PC-9 (cell line): Measurements from ENCODE around the gene PXDN. TPM values are rescaled to one million over a fixed set of nuclear protein-coding genes. Genes with fewer than 3 reads are reported as not detected.

Experiments used
- BruUV-seq: library from RNA; stranded (reverse); fragments of 400-500 nt; replicated peaks from 2 replicates; lab custom pipeline; 2021; lab: Mats Ljungman, UMichigan
- CTCF ChIA-PET: fragments of 300-600 bp; sonication (Branson Sonifier 250); formaldehyde crosslinking; loops from one replicate; lab custom pipeline; 2022; ENCODE audit warnings: antibody characterized with exemption; lab: Charles Lee
- POLR2A ChIA-PET: fragments of 300-600 bp; sonication (Branson Sonifier 250); formaldehyde crosslinking; loops from one replicate; lab custom pipeline; 2022; ENCODE audit warnings: antibody characterized with exemption; ENCODE audit not compliant: unreplicated experiment; lab: Charles Lee
- DNase-seq, 2 experiments: peaks; one replicate each; pipeline versions ENCODE4 v3.0.0 to v3.0.0-alpha.2; 2015 to 2022; ENCODE audit warnings: mixed read lengths in 1 of 2
- H2AFZ ChIP-seq: fragments of 200-600 bp; sonication (generic); 2 replicates; pipeline ENCODE4 v1.8.1; 2017; ENCODE audit warnings: antibody characterized with exemption
- H3F3A ChIP-seq: fragments of 200-600 bp; sonication (generic); 2 replicates; pipeline ENCODE4 v1.8.1; 2017; ENCODE audit warnings: antibody characterized with exemption, mild to moderate bottlenecking, low read depth; ENCODE audit not compliant: insufficient read depth
- H3K27ac ChIP-seq: fragments of 200-600 bp; sonication (generic); 2 replicates; pipeline ENCODE4 v1.6.1; 2016; ENCODE audit warnings: mixed run types
- H3K27me3 ChIP-seq: fragments of 200-600 bp; sonication (generic); 2 replicates; pipeline ENCODE4 v1.6.1; 2016; ENCODE audit warnings: low read depth, mixed run types; ENCODE audit not compliant: insufficient read depth
- H3K36me3 ChIP-seq: fragments of 200-600 bp; sonication (generic); 2 replicates; pipeline ENCODE4 v1.6.1; 2016; ENCODE audit warnings: low read depth, mixed run types
- H3K4me1 ChIP-seq: fragments of 200-600 bp; sonication (generic); replicated peaks from 2 replicates; pipeline ENCODE4 v1.6.1; 2016; ENCODE audit warnings: mixed run types; ENCODE audit not compliant: insufficient read depth
- H3K4me2 ChIP-seq: fragments of 200-600 bp; sonication (generic); 2 replicates; pipeline ENCODE4 v1.6.1; 2017; ENCODE audit warnings: mixed run types
- H3K4me3 ChIP-seq: fragments of 200-600 bp; sonication (generic); 2 replicates; pipeline ENCODE4 v1.6.1; 2016; ENCODE audit warnings: mixed run types
- H3K79me2 ChIP-seq: fragments of 200-600 bp; sonication (generic); 2 replicates; pipeline ENCODE4 v1.6.1; 2017; ENCODE audit warnings: low read depth, mixed run types
- H3K9me2 ChIP-seq: fragments of 200-600 bp; sonication (generic); 2 replicates; pipeline ENCODE4 v1.8.1; 2017; ENCODE audit warnings: mild to moderate bottlenecking; ENCODE audit not compliant: insufficient read depth
- H3K9me3 ChIP-seq: fragments of 200-600 bp; sonication (generic); 2 replicates; pipeline ENCODE4 v1.8.1; 2016; ENCODE audit warnings: low read depth; ENCODE audit not compliant: insufficient read depth
- H4K20me1 ChIP-seq: fragments of 200-600 bp; sonication (generic); 2 replicates; pipeline ENCODE4 v1.8.1; 2017; ENCODE audit not compliant: insufficient read depth
- CTCF ChIP-seq: fragments of 200-600 bp; sonication (generic); conservative IDR thresholded peaks from 2 replicates; pipeline ENCODE4 v1.6.1; 2017; ENCODE audit warnings: mixed run types, antibody characterized with exemption, mild to moderate bottlenecking, moderate library complexity
- EZH2 ChIP-seq: fragments of 200-600 bp; sonication (generic); IDR thresholded peaks from 2 replicates; pipeline ENCODE4 v1.8.0; 2017; ENCODE audit warnings: antibody characterized with exemption, low read depth
- intact Hi-C: fragments of 100-400 bp; cut with micrococcal nuclease; formaldehyde crosslinking; loops from one replicate; pipeline ENCODE4 v1.10.0; 2022; ENCODE audit not compliant: unreplicated experiment
- total RNA-seq: library from RNA; stranded (reverse); gene quantifications from 2 replicates; pipeline ENCODE4 v1.2.3, GENCODE V29; 2021

Gene PXDN
- total RNA-seq, 1 experiment from 2014 or later = 91.1 TPM

DNA sequence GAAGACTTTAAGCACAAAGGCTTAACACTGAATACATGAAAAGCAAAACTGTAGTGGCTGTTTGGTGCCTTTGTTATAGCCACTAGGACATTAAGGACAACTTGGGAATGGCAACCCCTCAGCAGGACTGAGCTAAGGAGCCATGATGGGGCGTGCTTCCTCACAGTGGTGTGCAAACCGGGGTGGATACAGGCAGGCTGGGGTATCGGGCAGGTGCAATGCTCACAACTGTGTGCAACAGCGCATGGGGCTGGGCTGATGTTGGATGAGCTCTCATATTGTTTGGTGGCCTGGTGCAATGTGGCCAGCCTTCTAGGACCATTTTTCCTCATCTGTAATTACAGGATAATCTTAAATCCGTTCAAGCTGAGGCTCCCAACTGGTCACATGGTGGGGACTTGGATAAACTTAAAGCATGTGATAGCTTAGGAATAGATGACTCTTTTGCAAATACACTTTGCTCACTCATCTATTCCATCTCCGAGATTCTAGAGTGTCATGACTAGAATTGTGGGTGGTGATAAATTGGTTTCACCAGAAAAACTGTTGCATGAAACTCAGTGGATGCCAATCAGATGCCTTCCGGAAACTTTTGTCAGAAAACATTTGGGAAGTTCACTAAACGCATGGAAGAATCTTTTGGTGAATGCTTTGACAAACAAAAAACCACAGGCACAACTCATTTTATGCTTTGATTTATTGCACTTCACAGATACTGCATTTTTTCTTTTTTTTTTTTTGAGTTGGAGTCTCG lies 116.5 kb downstream of the PXDN start:
- Histone ChIP-seq H3K27me3 (no peaks in the 10 kb centered on the region; the same call in 1 of the 2 replicates), H3K79me2 (no peaks in the 10 kb centered on the region), H4K20me1 (no peaks in the 10 kb centered on the region), H3K4me3 (no peak overlapping the region), H2AFZ (no peak overlapping the region), H3K9me2 (no peaks in the 10 kb centered on the region), H3K4me1 (peaks cover 84% of the 10 kb centered on the region), H3K36me3 (peaks cover 11% of the 10 kb centered on the region; the same call in 1 of the 2 replicates), H3K9me3 (no peaks in the 10 kb centered on the region; the same call in 1 of the 2 replicates), H3K27ac (peak overlapping the region; percentile 77), H3F3A (peaks cover 54% of the 10 kb centered on the region), H3K4me2 (peak overlapping the region; percentile 39; the same call in 1 of the 2 replicates)
- no TSS peak for BruUV-seq
- no peak for TF ChIP-seq EZH2
- no peak for TF ChIP-seq CTCF
- POLR2A ChIA-PET = no interaction called here
- no peak for DNase-seq
- CTCF ChIA-PET = no interaction called here
- intact Hi-C loops = loop anchor here (5.0 kb wide), 1 partner anchor 59 kb away; no protein-coding TSS in a partner anchor

DNA sequence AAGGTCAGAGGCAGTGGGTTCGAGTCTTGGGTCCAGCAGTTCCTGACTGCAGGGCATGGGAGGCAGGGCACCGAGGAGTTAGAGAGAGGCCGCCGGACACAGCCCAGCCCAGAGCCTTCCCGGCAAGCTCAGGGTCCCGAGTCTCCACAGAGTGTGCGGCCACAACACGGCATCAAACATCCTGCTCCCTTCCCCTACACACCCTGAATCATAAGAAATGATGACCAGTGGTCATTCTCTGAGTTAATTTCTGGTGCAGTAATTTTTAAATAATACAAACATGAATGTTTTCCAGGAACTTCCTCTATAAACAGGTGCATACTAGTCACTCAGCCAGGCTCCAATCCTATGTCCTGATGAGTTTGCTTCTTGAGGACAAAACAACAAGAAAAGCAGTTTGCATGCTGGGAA lies 118.0 kb downstream of the PXDN start:
- Histone ChIP-seq H3K27me3 (no peaks in the 10 kb centered on the region; the same call in 1 of the 2 replicates), H4K20me1 (no peaks in the 10 kb centered on the region), H3K4me1 (peaks cover 71% of the 10 kb centered on the region), H3K9me3 (no peaks in the 10 kb centered on the region; the same call in 1 of the 2 replicates), H2AFZ (no peak overlapping the region), H3F3A (peaks cover 38% of the 10 kb centered on the region), H3K27ac (peak overlapping the region; percentile 77), H3K9me2 (no peaks in the 10 kb centered on the region), H3K4me3 (peak overlapping the region; percentile 53), H3K79me2 (no peaks in the 10 kb centered on the region), H3K36me3 (peaks cover 11% of the 10 kb centered on the region; the same call in 1 of the 2 replicates), H3K4me2 (peak overlapping the region; percentile 73)
- no peak for TF ChIP-seq CTCF
- no peak for TF ChIP-seq EZH2
- CTCF ChIA-PET = interaction anchor here (0.7 kb wide), 1 partner anchor 32 kb away, joined by 4 read pairs; no protein-coding TSS in a partner anchor
- no TSS peak for BruUV-seq
- POLR2A ChIA-PET = no interaction called here
- intact Hi-C loops = loop anchor here (5.0 kb wide), 1 partner anchor 61 kb away; no protein-coding TSS in a partner anchor
- peak in 1 of 2 experiments; percentile 51 for DNase-seq

- Histone ChIP-seq H3K79me2 (no peaks in the 10 kb centered on the region), H3K9me3 (no peaks in the 10 kb centered on the region; the same call in 1 of the 2 replicates), H3F3A (peaks cover 30% of the 10 kb centered on the region), H3K27ac (peak overlapping the region; percentile 77), H3K4me2 (peak overlapping the region; percentile 73), H2AFZ (no peak overlapping the region), H3K27me3 (no peaks in the 10 kb centered on the region; the same call in 1 of the 2 replicates), H4K20me1 (no peaks in the 10 kb centered on the region), H3K9me2 (no peaks in the 10 kb centered on the region), H3K4me1 (peaks cover 62% of the 10 kb centered on the region), H3K36me3 (peaks cover 11% of the 10 kb centered on the region; the same call in 1 of the 2 replicates), H3K4me3 (peak overlapping the region; percentile 53)
- peak; percentile 85 to 97 for DNase-seq
- CTCF ChIA-PET = interaction anchor here (0.7 to 1.3 kb wide), 2 partner anchors 32 to 39 kb away, joined by 4 to 6 read pairs; no protein-coding TSS in a partner anchor
- BruUV-seq = no TSS peak
- no peak for TF ChIP-seq CTCF
- intact Hi-C loops = loop anchor here (1.0 to 5.0 kb wide), 5 partner anchors 25 to 71 kb away; no protein-coding TSS in a partner anchor
- POLR2A ChIA-PET = interaction anchor here (0.6 to 1.0 kb wide), 4 partner anchors 17 to 47 kb away, joined by 3 to 8 read pairs (median 4); no protein-coding TSS in a partner anchor
Observed at GRCh38 chr2:1625281-1626001, 118.9 kb downstream of the PXDN start.
